ENCODE data around the gene STX8. TPM values are rescaled to one million over a fixed set of nuclear protein-coding genes. Genes with fewer than 3 reads are reported as not detected.

The STX8 gene
- total RNA-seq, 2 experiments from 2014 or later: 50.8 to 59.9 TPM

- Mint-ChIP-seq H3K4me3 (no peak overlapping the region), H3K4me1 (no peaks in the 10 kb centered on the region), H3K9me3 (no peaks in the 10 kb centered on the region), H3K27ac (no peak overlapping the region), H3K27me3 (no peaks in the 10 kb centered on the region), H3K36me3 (no peaks in the 10 kb centered on the region)
- DNase-seq: no peak
These were observed 351.1 kb downstream of the STX8 start for GRCh38 chr17:9224485-9224884.

- no peak overlapping the region for H3K4me3 Mint-ChIP-seq
- no peaks in the 10 kb centered on the region for H3K4me1 Mint-ChIP-seq
- no peak overlapping the region for H3K27ac Mint-ChIP-seq
- no peaks in the 10 kb centered on the region for H3K27me3 Mint-ChIP-seq
- H3K9me3 Mint-ChIP-seq: no peaks in the 10 kb centered on the region
- no peaks in the 10 kb centered on the region for H3K36me3 Mint-ChIP-seq
- no peak for DNase-seq
These were observed 352.1 kb downstream of the STX8 start for GRCh38 chr17:9223531-9223930.

GRCh38 chr17:9221922-9222180 is 353.8 kb downstream of the STX8 start:
- Mint-ChIP-seq H3K4me1 (no peaks in the 10 kb centered on the region), H3K9me3 (peaks cover 2% of the 10 kb centered on the region), H3K4me3 (no peak overlapping the region), H3K36me3 (peaks cover 2% of the 10 kb centered on the region), H3K27me3 (no peaks in the 10 kb centered on the region), H3K27ac (no peak overlapping the region)
- no peak for DNase-seq

- DNase-seq: no peak
- H3K4me3 Mint-ChIP-seq: no peak overlapping the region
- peaks cover 2% of the 10 kb centered on the region for H3K36me3 Mint-ChIP-seq
- peaks cover 6% of the 10 kb centered on the region for H3K9me3 Mint-ChIP-seq
- no peaks in the 10 kb centered on the region for H3K4me1 Mint-ChIP-seq
- no peaks in the 10 kb centered on the region for H3K27me3 Mint-ChIP-seq
- no peak overlapping the region for H3K27ac Mint-ChIP-seq
These were observed 354.3 kb downstream of the STX8 start for GRCh38 chr17:9221147-9221921.

- H3K27me3 Mint-ChIP-seq: no peaks in the 10 kb centered on the region
- DNase-seq: no peak
- no peak overlapping the region for H3K27ac Mint-ChIP-seq
- peaks cover 8% of the 10 kb centered on the region for H3K36me3 Mint-ChIP-seq
- H3K9me3 Mint-ChIP-seq: peaks cover 13% of the 10 kb centered on the region
- H3K4me3 Mint-ChIP-seq: no peak overlapping the region
- H3K4me1 Mint-ChIP-seq: no peaks in the 10 kb centered on the region
These were observed 355.0 kb downstream of the STX8 start for GRCh38 chr17:9220398-9221146.

- Mint-ChIP-seq H3K36me3 (peaks cover 10% of the 10 kb centered on the region), H3K27ac (no peak overlapping the region), H3K4me1 (no peaks in the 10 kb centered on the region), H3K27me3 (no peaks in the 10 kb centered on the region), H3K9me3 (peaks cover 19% of the 10 kb centered on the region), H3K4me3 (no peak overlapping the region)
- no peak for DNase-seq
These were observed 355.8 kb downstream of the STX8 start for GRCh38 chr17:9219631-9220397.

- no peak overlapping the region for H3K4me3 Mint-ChIP-seq
- no peak for DNase-seq
- peaks cover 10% of the 10 kb centered on the region for H3K36me3 Mint-ChIP-seq
- no peak overlapping the region for H3K27ac Mint-ChIP-seq
- peaks cover 19% of the 10 kb centered on the region for H3K9me3 Mint-ChIP-seq
- no peaks in the 10 kb centered on the region for H3K4me1 Mint-ChIP-seq
- H3K27me3 Mint-ChIP-seq: no peaks in the 10 kb centered on the region
These were observed 356.7 kb downstream of the STX8 start for GRCh38 chr17:9218911-9219310.

GRCh38 chr17:9218064-9218635 is 357.5 kb downstream of the STX8 start:
- H3K27me3 Mint-ChIP-seq: no peaks in the 10 kb centered on the region
- DNase-seq: no peak
- no peak overlapping the region for H3K4me3 Mint-ChIP-seq
- no peak overlapping the region for H3K27ac Mint-ChIP-seq
- no peaks in the 10 kb centered on the region for H3K4me1 Mint-ChIP-seq
- H3K9me3 Mint-ChIP-seq: peaks cover 19% of the 10 kb centered on the region
- H3K36me3 Mint-ChIP-seq: peaks cover 10% of the 10 kb centered on the region

- DNase-seq: no peak
- peaks cover 19% of the 10 kb centered on the region for H3K9me3 Mint-ChIP-seq
- no peak overlapping the region for H3K27ac Mint-ChIP-seq
- H3K27me3 Mint-ChIP-seq: no peaks in the 10 kb centered on the region
- H3K4me1 Mint-ChIP-seq: no peaks in the 10 kb centered on the region
- H3K36me3 Mint-ChIP-seq: peaks cover 10% of the 10 kb centered on the region
- H3K4me3 Mint-ChIP-seq: no peak overlapping the region
These were observed 358.2 kb downstream of the STX8 start for GRCh38 chr17:9217151-9218056.

- H3K4me1 Mint-ChIP-seq: no peaks in the 10 kb centered on the region
- no peak overlapping the region for H3K4me3 Mint-ChIP-seq
- DNase-seq: no peak
- peaks cover 19% of the 10 kb centered on the region for H3K9me3 Mint-ChIP-seq
- H3K36me3 Mint-ChIP-seq: peaks cover 10% of the 10 kb centered on the region
- H3K27me3 Mint-ChIP-seq: no peaks in the 10 kb centered on the region
- H3K27ac Mint-ChIP-seq: no peak overlapping the region
These were observed 360.2 kb downstream of the STX8 start for GRCh38 chr17:9215465-9215864.

GRCh38 chr17:9213303-9213640 is 362.3 kb downstream of the STX8 start:
- no peaks in the 10 kb centered on the region for H3K4me1 Mint-ChIP-seq
- no peak for DNase-seq
- peaks cover 10% of the 10 kb centered on the region for H3K36me3 Mint-ChIP-seq
- no peaks in the 10 kb centered on the region for H3K27me3 Mint-ChIP-seq
- no peak overlapping the region for H3K27ac Mint-ChIP-seq
- H3K4me3 Mint-ChIP-seq: no peak overlapping the region
- peaks cover 19% of the 10 kb centered on the region for H3K9me3 Mint-ChIP-seq

GRCh38 chr17:9212376-9213302 is 363.0 kb downstream of the STX8 start:
- Mint-ChIP-seq H3K27me3 (no peaks in the 10 kb centered on the region), H3K36me3 (peaks cover 10% of the 10 kb centered on the region), H3K27ac (no peak overlapping the region), H3K9me3 (peaks cover 19% of the 10 kb centered on the region), H3K4me3 (no peak overlapping the region), H3K4me1 (no peaks in the 10 kb centered on the region)
- DNase-seq: no peak

- peaks cover 7% of the 10 kb centered on the region for H3K36me3 Mint-ChIP-seq
- H3K27me3 Mint-ChIP-seq: no peaks in the 10 kb centered on the region
- peaks cover 12% of the 10 kb centered on the region for H3K9me3 Mint-ChIP-seq
- no peak overlapping the region for H3K4me3 Mint-ChIP-seq
- DNase-seq: no peak
- H3K4me1 Mint-ChIP-seq: no peaks in the 10 kb centered on the region
- no peak overlapping the region for H3K27ac Mint-ChIP-seq
These were observed 364.4 kb downstream of the STX8 start for GRCh38 chr17:9211133-9211765.

Measured in activated naive CD8-positive, alpha-beta T cell treated with anti-CD3 and anti-CD28 coated beads for 36 hours (primary cell).